ENCODE measurements around the gene LHFPL4. TPM values are rescaled to one million over a fixed set of nuclear protein-coding genes. Genes with fewer than 3 reads are reported as not detected.

The LHFPL4 gene
- 0.09 TPM in 1 of 2 replicates, not detected in the other for total RNA-seq

DNA sequence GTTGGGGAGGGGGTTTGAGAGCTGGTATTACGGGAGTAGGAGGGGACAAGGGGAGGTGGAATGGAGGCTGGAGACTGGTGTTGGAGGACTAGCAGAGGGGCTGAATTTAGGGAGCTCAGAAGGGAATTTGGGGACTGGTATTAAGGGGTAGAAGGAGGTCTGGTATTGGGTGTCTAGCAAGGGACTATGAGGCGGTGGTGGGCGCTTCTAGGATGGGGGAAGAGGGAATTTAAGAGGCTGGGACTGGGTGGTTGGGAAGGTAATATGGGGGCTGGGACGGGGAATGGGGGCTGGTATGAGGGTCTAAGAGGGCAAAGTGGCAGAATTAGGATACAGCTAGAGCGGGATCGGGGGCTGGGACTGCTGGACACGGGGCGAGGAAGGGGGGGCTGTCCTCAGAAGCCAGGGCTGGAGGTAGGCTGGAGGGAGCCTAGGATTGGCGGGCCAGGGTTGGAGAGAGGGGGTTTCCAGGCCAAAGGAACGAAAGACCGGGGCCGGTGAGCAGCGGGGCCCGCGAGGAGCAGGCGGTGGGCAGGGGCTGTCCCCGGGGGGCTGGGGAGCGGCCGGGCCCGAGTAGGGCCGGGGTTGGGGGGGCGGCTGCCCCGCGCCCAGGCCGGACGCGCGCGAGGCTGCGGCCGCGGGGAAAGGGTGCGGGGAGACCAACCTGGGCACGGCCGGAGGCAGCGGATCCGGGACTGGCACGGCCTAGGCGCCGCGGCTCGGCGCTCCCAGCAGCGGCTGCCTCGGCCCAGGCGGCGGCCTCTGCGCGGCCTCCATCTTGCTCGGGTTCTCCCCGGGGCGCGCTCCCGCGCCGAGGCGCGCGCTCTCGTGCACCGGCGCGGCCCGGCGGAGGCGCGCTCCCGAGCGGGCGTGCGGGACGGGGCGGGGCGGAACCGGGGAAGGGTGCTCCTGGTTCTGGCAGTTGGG, at the start of gene LHFPL4:
TSS of gene LHFPL4 (minus strand) at position 802 of the 927 bp plus-strand sequence. CDS start 1,143 bp downstream, outside the sequence.

Other genes with a start within 250 kb of the LHFPL4 start
- 54.9 and 64.0 TPM in 2 replicates for gene THUMPD3, start 190.8 kb downstream of the LHFPL4 start, total RNA-seq
- 35.0 and 38.9 TPM in 2 replicates for gene SETD5, start 156.2 kb downstream of the LHFPL4 start, total RNA-seq
- 27.9 and 30.4 TPM in 2 replicates for gene MTMR14, start 95.7 kb upstream of the LHFPL4 start, total RNA-seq
- gene CPNE9, start 150.0 kb upstream of the LHFPL4 start, total RNA-seq, result not detected in 2 replicates
- 12.1 and 14.7 TPM in 2 replicates for gene BRPF1, start 177.9 kb upstream of the LHFPL4 start, total RNA-seq
- gene OGG1, start 196.1 kb upstream of the LHFPL4 start, total RNA-seq, result 17.1 and 17.9 TPM in 2 replicates
- gene CAMK1, start 216.1 kb upstream of the LHFPL4 start, total RNA-seq, result 33.0 and 34.3 TPM in 2 replicates
- 51.1 and 52.7 TPM in 2 replicates for gene TADA3, start 238.7 kb upstream of the LHFPL4 start, total RNA-seq
- gene ARPC4, start 239.3 kb upstream of the LHFPL4 start, total RNA-seq, result 170 and 213 TPM in 2 replicates